GM13976 (cell line): ENCODE data around the gene LCLAT1.

Source experiments
- DNase-seq: peaks from one replicate; pipeline ENCODE4 v3.0.0; 2012; ENCODE audit warnings: low spot score
- in situ Hi-C: fragments of 300-500 bp; cut with MboI; formaldehyde crosslinking; loops from one replicate; pipeline ENCODE4 v1.12.0; 2022; ENCODE audit warnings: low sequenced_read_pairs, mixed read lengths, inconsistent platforms; ENCODE audit not compliant: unreplicated experiment
- TF ChIP-seq, protein P1 (sequence below): IDR thresholded peaks from 2 replicates; pipeline ENCODE4 v1.5.1; 2012; ENCODE audit warnings: borderline replicate concordance, mild to moderate bottlenecking; ENCODE audit not compliant: insufficient read depth; ENCODE audit errors: extremely low read depth, missing control alignments, control extremely low read depth

Gene LCLAT1

DNA sequence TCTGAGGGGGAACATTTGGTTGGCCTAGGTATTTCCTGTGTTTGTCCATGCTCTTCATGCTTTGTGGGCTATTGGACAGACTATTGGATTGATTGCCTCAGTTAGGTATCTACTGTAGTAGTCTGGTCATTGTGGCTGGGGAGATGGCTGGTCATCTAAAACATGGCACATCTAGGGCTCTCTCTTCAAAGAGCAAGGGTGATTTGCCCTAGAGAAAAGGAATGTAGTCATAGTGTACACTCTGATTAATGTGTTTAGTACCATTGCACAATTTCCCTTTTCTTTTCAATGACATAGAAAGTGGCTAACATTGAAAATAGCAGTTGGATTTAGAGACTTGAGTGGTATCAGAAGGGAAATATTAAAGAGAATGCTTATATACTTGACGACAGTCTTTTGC, 114.3 kb downstream of the LCLAT1 start:
- in situ Hi-C loops = no loop called here
- TF ChIP-seq, protein P1, sequence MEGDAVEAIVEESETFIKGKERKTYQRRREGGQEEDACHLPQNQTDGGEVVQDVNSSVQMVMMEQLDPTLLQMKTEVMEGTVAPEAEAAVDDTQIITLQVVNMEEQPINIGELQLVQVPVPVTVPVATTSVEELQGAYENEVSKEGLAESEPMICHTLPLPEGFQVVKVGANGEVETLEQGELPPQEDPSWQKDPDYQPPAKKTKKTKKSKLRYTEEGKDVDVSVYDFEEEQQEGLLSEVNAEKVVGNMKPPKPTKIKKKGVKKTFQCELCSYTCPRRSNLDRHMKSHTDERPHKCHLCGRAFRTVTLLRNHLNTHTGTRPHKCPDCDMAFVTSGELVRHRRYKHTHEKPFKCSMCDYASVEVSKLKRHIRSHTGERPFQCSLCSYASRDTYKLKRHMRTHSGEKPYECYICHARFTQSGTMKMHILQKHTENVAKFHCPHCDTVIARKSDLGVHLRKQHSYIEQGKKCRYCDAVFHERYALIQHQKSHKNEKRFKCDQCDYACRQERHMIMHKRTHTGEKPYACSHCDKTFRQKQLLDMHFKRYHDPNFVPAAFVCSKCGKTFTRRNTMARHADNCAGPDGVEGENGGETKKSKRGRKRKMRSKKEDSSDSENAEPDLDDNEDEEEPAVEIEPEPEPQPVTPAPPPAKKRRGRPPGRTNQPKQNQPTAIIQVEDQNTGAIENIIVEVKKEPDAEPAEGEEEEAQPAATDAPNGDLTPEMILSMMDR = no peak
- no peak for DNase-seq

DNA sequence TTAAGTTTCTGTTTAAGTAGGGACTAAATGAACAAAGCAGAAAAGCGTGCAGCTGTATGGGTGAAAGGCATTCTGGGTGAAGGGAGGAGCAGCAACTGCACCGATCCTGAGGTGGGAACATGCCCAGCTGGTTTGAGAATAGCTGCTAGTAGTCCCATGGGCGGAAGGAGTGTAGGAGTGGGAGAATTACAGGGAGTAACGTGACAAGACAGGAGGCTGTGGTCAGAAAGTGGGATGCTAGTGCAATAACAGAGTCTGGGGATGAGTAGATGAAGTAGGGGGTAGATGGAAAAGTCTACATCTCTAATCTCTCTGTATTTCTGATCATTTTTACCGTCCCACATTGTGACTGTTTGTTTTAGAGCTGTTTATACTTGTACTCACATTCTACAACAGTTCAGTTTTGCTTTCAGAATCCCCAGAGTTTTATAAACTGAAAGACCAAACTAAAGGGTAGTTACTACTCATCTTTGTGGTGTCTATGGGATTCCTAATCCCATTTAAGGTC, 118.9 kb downstream of the LCLAT1 start:
- no peak for DNase-seq
- in situ Hi-C loops = no loop called here
- TF ChIP-seq, protein P1 = no peak

DNA sequence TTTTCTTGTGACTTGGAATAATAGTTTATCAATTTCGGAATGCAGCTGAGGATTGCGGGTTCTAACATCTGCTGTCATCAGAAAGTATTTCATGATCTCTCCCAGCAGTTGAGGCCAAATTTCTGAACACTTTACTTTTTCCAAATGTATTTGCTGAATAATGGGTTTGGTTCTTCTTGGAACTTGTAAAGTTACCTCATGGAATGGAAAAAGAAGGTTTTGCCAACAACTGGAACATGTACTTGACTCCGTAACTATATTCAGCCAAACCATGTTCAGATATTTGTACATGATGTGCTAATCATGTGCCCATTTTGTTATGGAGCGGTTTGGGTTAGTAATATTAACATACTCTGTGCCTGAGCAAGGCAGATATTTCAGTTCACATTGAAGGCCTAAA, 119.6 kb downstream of the LCLAT1 start:
- in situ Hi-C loops = no loop called here
- DNase-seq = no peak
- TF ChIP-seq, protein P1 = no peak

DNA sequence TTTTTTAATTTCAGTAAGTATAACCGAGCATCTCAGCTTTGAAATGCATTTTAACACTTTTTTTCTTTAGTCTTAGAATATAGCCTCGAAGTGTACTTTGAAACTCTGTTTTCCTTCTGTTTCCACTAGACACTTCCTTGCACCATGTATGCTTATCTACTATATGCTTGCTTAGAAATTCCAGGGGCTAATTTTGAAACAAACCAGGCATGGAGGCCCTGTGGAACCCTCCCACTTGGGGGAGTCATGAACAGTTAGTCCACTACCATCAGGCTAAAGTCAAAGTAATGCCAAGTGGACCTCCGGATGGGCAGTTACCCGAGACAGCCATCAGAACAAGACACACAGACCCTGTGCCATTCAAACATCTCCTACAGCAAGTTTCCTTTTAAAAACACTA, 120.3 kb downstream of the LCLAT1 start:
- in situ Hi-C loops = no loop called here
- DNase-seq = no peak
- TF ChIP-seq, protein P1 = no peak

DNA sequence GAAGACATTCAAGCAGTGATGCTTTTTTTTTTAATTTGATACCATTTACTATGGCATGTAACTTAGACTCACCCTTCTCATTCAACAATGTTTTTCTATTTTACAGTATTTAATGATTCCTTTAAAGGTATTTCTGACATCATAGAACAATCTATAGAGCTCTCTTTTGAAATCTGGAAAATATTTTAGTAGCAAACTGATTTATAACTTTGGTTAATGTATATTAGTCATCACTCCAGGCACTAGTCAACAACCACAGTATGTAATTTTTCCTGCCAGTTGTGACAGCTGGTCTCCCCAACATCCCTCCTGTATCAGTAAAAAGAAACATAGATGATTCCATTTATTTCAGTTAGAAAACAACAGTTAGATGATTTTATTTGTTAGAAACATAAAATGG, 122.9 kb downstream of the LCLAT1 start:
- in situ Hi-C loops = no loop called here
- TF ChIP-seq, protein P1 = no peak
- no peak for DNase-seq

DNA sequence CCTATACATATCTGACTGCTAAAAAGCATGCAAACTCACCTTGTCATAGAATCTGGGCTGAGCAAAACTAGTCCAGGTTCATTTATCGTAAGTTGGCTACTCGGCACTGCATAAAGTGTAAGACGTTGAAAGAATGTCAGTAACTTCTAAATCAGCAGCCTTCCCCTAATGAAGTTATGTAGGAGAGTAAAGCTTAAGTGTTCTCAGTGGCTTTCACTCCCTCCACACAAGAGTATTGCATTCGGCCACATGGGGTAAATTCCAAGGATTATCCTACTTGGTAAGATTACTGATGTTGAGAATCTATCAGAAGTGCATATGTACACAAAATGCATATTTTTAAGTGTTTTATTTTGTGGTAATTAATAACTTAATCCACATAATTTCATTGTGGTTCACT, 130.1 kb downstream of the LCLAT1 start:
- TF ChIP-seq, protein P1 = no peak
- in situ Hi-C loops = no loop called here
- DNase-seq = no peak

DNA sequence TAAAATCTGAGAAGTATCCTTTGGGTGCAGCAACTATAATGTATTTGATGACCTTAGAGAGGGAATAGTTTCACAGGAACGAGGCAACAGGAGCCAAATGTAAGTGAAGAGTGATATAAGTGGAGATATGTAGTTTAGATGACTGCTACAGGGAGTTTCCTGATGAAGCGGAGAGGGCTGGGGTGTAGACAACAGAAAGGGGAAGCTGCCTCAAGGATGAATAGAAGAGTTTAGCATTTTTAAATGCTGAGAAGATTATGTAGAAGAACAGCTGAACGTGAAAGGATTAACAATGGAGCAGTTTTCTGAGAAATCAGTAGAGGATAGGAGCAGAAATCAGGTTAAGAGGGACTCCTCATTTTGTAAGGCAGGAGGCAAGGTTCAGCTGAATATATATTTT, 133.3 kb downstream of the LCLAT1 start:
- no peak for DNase-seq
- TF ChIP-seq, protein P1 = no peak
- in situ Hi-C loops = no loop called here
